ENCODE measurements around the gene GALNT9.
"Not testable (repeated sequence)": the region's sequence is repeated elsewhere in the genome, so short reads cannot be mapped to it uniquely, and the experiment has no call there.

Gene GALNT9

GRCh38 chr12:132228476-132229192 is 100.8 kb downstream of the GALNT9 start:
- no peak for DNase-seq

GRCh38 chr12:132227782-132228475 is 101.5 kb downstream of the GALNT9 start:
- no peak for DNase-seq

- DNase-seq = no peak
Observed at GRCh38 chr12:132227118-132227517, 102.3 kb downstream of the GALNT9 start.

- no peak for DNase-seq
Observed at GRCh38 chr12:132226604-132227003, 102.8 kb downstream of the GALNT9 start.

GRCh38 chr12:132225214-132225613 is 104.2 kb downstream of the GALNT9 start:
- no peak for DNase-seq

GRCh38 chr12:132224484-132224883 is 104.9 kb downstream of the GALNT9 start:
- DNase-seq = no peak

GRCh38 chr12:132222808-132223173 is 106.6 kb downstream of the GALNT9 start:
- no peak for DNase-seq

- DNase-seq = no peak
Observed at GRCh38 chr12:132222096-132222807, 107.1 kb downstream of the GALNT9 start.

- DNase-seq = not testable (repeated sequence)
Observed at GRCh38 chr12:132219761-132220160, 109.6 kb downstream of the GALNT9 start.

GRCh38 chr12:132219323-132219722 is 110.1 kb downstream of the GALNT9 start:
- no peak for DNase-seq

- no peak for DNase-seq
Observed at GRCh38 chr12:132218915-132219314, 110.5 kb downstream of the GALNT9 start.

GRCh38 chr12:132218527-132218875 is 110.9 kb downstream of the GALNT9 start:
- DNase-seq = no peak

- DNase-seq = no peak
Observed at GRCh38 chr12:132217800-132218526, 111.4 kb downstream of the GALNT9 start.

- no peak for DNase-seq
Observed at GRCh38 chr12:132217371-132217770, 112.0 kb downstream of the GALNT9 start.

- DNase-seq = no peak
Observed at GRCh38 chr12:132216354-132216987, 112.9 kb downstream of the GALNT9 start.

- no peak for DNase-seq
Observed at GRCh38 chr12:132215299-132215989, 113.9 kb downstream of the GALNT9 start.

GRCh38 chr12:132214891-132215290 is 114.5 kb downstream of the GALNT9 start:
- DNase-seq = no peak

- no peak for DNase-seq
Observed at GRCh38 chr12:132214161-132214476, 115.3 kb downstream of the GALNT9 start.

- DNase-seq = no peak
Observed at GRCh38 chr12:132213359-132214160, 115.8 kb downstream of the GALNT9 start.

GRCh38 chr12:132211816-132212215 is 117.6 kb downstream of the GALNT9 start:
- no peak for DNase-seq

- DNase-seq = no peak
Observed at GRCh38 chr12:132211326-132211725, 118.1 kb downstream of the GALNT9 start.

All from amniotic stem cell (primary cell).